Subcutaneous abdominal adipose tissue (tissue), 5 donors: Measurements from ENCODE around the gene AMHR2.
"Not testable (repeated sequence)": the region's sequence is repeated elsewhere in the genome, so short reads cannot be mapped to it uniquely, and the experiment has no call there.

ENCODE experiments used
- H3K27ac ChIP-seq: one replicate; pipeline ENCODE4 v1.7.0; 2013; ENCODE audit warnings: low read depth, mild to moderate bottlenecking, inconsistent platforms, low read length, moderate library complexity
- H3K27me3 ChIP-seq, 5 donors: one replicate each; pipeline ENCODE4 v1.7.0; 2013; ENCODE audit warnings: low read length in 5 of 5, inconsistent platforms in 1 of 5; ENCODE audit not compliant: control insufficient read depth in 5 of 5, insufficient read depth in 4 of 5
- H3K36me3 ChIP-seq, 5 donors: one replicate each; pipeline ENCODE4 v1.7.0; 2013; ENCODE audit warnings: low read length in 5 of 5; ENCODE audit not compliant: control insufficient read depth in 5 of 5, insufficient read depth in 5 of 5
- H3K4me1 ChIP-seq, 5 donors: one replicate each; pipeline ENCODE4 v1.7.0; 2013; ENCODE audit warnings: low read length in 5 of 5, mild to moderate bottlenecking in 3 of 5, moderate library complexity in 1 of 5; ENCODE audit not compliant: control insufficient read depth in 5 of 5, insufficient read depth in 5 of 5
- H3K4me3 ChIP-seq, 5 donors: one replicate each; pipeline ENCODE4 v1.7.0; 2013; ENCODE audit warnings: low read length in 5 of 5, low read depth in 1 of 5
- H3K9ac ChIP-seq, 5 donors: one replicate each; pipeline ENCODE4 v1.7.0; 2013; ENCODE audit warnings: low read length in 5 of 5, mild to moderate bottlenecking in 4 of 5, moderate library complexity in 3 of 5
- H3K9me3 ChIP-seq, 5 donors: one replicate each; pipeline ENCODE4 v1.7.0; 2013; ENCODE audit warnings: low read length in 5 of 5; ENCODE audit not compliant: control insufficient read depth in 5 of 5
- donor health status: healthy.
- donor health status: healthy.
- donor health status: healthy.
- donor health status: healthy.
- donor health status: healthy.

AMHR2 gene

GRCh38 chr12:53381731-53382630, 41.7 kb upstream of the AMHR2 start:
- peaks cover 25 to 63% (median 60%) of the 10 kb centered on the region in 5 donors for H3K4me1 ChIP-seq

DNA sequence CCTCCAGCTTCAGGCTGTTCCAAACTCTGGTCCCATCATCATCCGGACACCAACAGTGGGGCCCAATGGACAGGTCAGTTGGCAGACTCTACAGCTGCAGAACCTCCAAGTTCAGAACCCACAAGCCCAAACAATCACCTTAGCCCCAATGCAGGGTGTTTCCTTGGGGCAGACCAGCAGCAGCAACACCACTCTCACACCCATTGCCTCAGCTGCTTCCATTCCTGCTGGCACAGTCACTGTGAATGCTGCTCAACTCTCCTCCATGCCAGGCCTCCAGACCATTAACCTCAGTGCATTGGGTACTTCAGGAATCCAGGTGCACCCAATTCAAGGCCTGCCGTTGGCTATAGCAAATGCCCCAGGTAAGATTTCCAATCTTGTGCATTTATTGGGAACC, 40.4 kb upstream of the AMHR2 start:
- no peaks in the 10 kb centered on the region for H3K27me3 ChIP-seq
- H3K4me3 ChIP-seq = peak overlapping the region; percentile 36 to 76 (median 64)
- H3K27ac ChIP-seq = peak overlapping the region; percentile 99
- H3K9me3 ChIP-seq = no peaks in the 10 kb centered on the region
- peak overlapping the region in 3 of 5 donors; percentile 20 to 84 (median 75) for H3K9ac ChIP-seq
- H3K4me1 ChIP-seq = peaks cover 25 to 73% (median 72%) of the 10 kb centered on the region in 5 donors
- H3K36me3 ChIP-seq = peaks cover 0 to 28% (median 24%) of the 10 kb centered on the region in 5 donors

More at GRCh38 chr12:53381731-53382630, 41.7 kb upstream of the AMHR2 start:
- Histone ChIP-seq H3K4me3 (peak overlapping the region; percentile 43 to 76 (median 64)), H3K36me3 (peaks cover 0 to 28% (median 24%) of the 10 kb centered on the region in 5 donors), H3K9me3 (no peaks in the 10 kb centered on the region), H3K27me3 (no peaks in the 10 kb centered on the region), H3K27ac (peak overlapping the region; percentile 99), H3K9ac (peak overlapping the region; percentile 56 to 95 (median 75))

- Histone ChIP-seq H3K4me1 (peaks cover 19 to 80% (median 78%) of the 10 kb centered on the region in 5 donors), H3K9ac (peak overlapping the region in 4 of 5 donors; percentile 26 to 67 (median 49)), H3K36me3 (peaks cover 0 to 28% (median 24%) of the 10 kb centered on the region in 5 donors), H3K27ac (peak overlapping the region; percentile 56)
- not testable (repeated sequence) for H3K9me3 ChIP-seq, H3K27me3 ChIP-seq, H3K4me3 ChIP-seq
Measured at GRCh38 chr12:53386381-53386780, 37.3 kb upstream of the AMHR2 start.

DNA sequence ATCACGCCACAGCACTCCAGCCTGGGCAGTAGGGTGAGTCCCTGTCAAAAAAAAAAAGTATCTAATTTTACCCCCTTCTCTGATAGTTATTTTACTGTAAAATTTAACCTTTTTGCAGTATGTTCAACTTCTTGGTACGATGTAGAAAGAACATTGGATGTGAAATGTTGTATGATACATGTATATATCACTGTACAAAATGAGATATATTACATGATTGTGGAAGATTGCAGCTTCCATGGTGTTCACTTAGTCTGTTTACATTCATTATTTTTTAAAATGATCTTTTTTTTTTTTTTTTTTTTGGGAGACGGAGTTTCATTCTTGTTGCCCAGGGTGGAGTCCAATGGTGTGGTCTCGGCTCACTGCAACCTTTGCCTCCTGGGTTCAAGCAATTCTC, 34.7 kb upstream of the AMHR2 start:
- Histone ChIP-seq H3K4me3 (peak overlapping the region in 1 of 5 donors; percentile 2), H3K9me3 (no peaks in the 10 kb centered on the region), H3K27me3 (no peaks in the 10 kb centered on the region), H3K4me1 (peaks cover 1 to 62% (median 60%) of the 10 kb centered on the region in 5 donors), H3K36me3 (peaks cover 0 to 8% (median 2%) of the 10 kb centered on the region in 5 donors), H3K27ac (peak overlapping the region; percentile 86), H3K9ac (no peak overlapping the region)

GRCh38 chr12:53389702-53390101, 34.0 kb upstream of the AMHR2 start:
- Histone ChIP-seq H3K27me3 (no peaks in the 10 kb centered on the region), H3K9me3 (no peaks in the 10 kb centered on the region), H3K27ac (peak overlapping the region; percentile 86), H3K36me3 (peaks cover 0 to 4% (median 2%) of the 10 kb centered on the region in 5 donors), H3K4me3 (no peak overlapping the region), H3K4me1 (peaks cover 1 to 60% (median 55%) of the 10 kb centered on the region in 5 donors), H3K9ac (peak overlapping the region in 1 of 5 donors; percentile 56)

DNA sequence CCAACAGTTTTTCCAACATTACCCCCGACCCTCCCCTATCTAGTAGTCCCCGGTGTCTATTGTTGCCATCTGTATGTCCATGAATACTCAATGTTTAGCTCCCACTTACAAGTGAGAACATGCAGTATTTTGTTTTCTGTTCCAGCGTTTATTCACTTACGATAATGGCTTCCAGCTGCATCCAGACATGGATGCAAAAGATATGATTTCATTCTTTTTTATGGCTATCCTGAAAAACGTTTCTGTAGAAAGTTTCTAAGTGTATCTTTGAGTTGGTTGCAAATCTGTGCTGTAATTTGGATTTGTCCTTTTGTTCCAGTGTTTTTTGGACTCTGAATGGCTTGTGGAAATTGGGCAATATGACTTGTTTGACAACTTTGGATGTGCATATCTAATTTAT, 31.9 kb upstream of the AMHR2 start:
- H3K9ac ChIP-seq = no peak overlapping the region
- no peaks in the 10 kb centered on the region for H3K9me3 ChIP-seq
- peaks cover 0 to 8% (median 0%) of the 10 kb centered on the region in 5 donors for H3K36me3 ChIP-seq
- H3K27me3 ChIP-seq = no peaks in the 10 kb centered on the region
- H3K4me3 ChIP-seq = no peak overlapping the region
- H3K4me1 ChIP-seq = peaks cover 1 to 45% (median 41%) of the 10 kb centered on the region in 5 donors
- H3K27ac ChIP-seq = peak overlapping the region; percentile 86

- Histone ChIP-seq H3K9me3 (no peaks in the 10 kb centered on the region), H3K4me3 (no peak overlapping the region), H3K4me1 (no peaks in the 10 kb centered on the region), H3K27ac (no peak overlapping the region), H3K27me3 (no peaks in the 10 kb centered on the region), H3K36me3 (peaks cover 0 to 23% (median 2%) of the 10 kb centered on the region in 5 donors), H3K9ac (no peak overlapping the region)
Measured at GRCh38 chr12:53399896-53400295, 23.8 kb upstream of the AMHR2 start.

GRCh38 chr12:53402351-53402750, 21.3 kb upstream of the AMHR2 start:
- not testable (repeated sequence) for H3K9me3 ChIP-seq, H3K4me3 ChIP-seq, H3K27ac ChIP-seq, H3K9ac ChIP-seq, H3K27me3 ChIP-seq, H3K4me1 ChIP-seq
- peaks cover 0 to 25% (median 12%) of the 10 kb centered on the region in 5 donors for H3K36me3 ChIP-seq

DNA sequence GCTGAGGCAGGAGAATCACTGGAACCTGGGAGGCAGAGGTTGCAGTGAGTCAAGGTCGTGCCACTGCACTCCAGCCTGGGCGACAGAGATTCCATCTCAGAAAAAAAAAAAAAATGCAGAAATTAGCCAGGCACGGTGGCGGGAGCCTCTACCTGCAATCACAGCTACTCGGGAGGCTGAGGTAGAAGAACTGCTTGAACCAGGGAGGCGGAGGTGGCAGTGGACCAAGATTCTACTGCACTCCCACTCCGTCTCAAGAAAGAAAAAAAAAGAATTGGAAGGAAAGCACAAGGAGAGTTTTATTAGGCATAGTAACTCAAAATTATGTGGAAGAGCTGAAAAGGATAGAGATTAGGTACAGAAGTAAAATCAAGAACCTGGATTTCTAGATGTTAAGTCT, 20.8 kb upstream of the AMHR2 start:
- H3K27ac ChIP-seq = no peak overlapping the region
- H3K4me3 ChIP-seq = no peak overlapping the region
- H3K4me1 ChIP-seq = no peaks in the 10 kb centered on the region
- H3K27me3 ChIP-seq = no peaks in the 10 kb centered on the region
- H3K9ac ChIP-seq = no peak overlapping the region
- peaks cover 0 to 25% (median 11%) of the 10 kb centered on the region in 5 donors for H3K36me3 ChIP-seq
- H3K9me3 ChIP-seq = no peaks in the 10 kb centered on the region

- no peak overlapping the region for H3K27ac ChIP-seq
- H3K9ac ChIP-seq = no peak overlapping the region
- H3K4me1 ChIP-seq = peaks cover 0 to 23% (median 16%) of the 10 kb centered on the region in 5 donors
- no peaks in the 10 kb centered on the region for H3K9me3 ChIP-seq
- no peaks in the 10 kb centered on the region for H3K27me3 ChIP-seq
- H3K36me3 ChIP-seq = peaks cover 23 to 54% (median 45%) of the 10 kb centered on the region in 5 donors
- H3K4me3 ChIP-seq = no peak overlapping the region
Measured at GRCh38 chr12:53410951-53411350, 12.7 kb upstream of the AMHR2 start.
